ENCODE results near the gene SMARCC1.

- TF ChIP-seq CTCF (IDR thresholded peaks at IDR 0.05; ENCODE audit: insufficient read depth, low read length, poor library complexity, severe bottlenecking) (no peak), EZH2phosphoT487 (conservative IDR thresholded peaks at IDR 0.05; ENCODE audit: low read length) (no peak)
Observed at GRCh38 chr3:47663630-47664240, 118.0 kb downstream of the SMARCC1 start.
